ENCODE results near the gene XYLT2. TPM values are rescaled to one million over a fixed set of nuclear protein-coding genes. Genes with fewer than 3 reads are reported as not detected.

XYLT2 gene
- total RNA-seq, 1 donor from 2014 or later = 51.3 TPM

- no peak overlapping the region for H3K27ac ChIP-seq
- no peak for DNase-seq (ENCODE audit: low spot score in 2 of 2)
- no peaks in the 10 kb centered on the region for H3K27me3 ChIP-seq
- peaks cover 40 to 46% of the 10 kb centered on the region in 2 donors for H3K36me3 ChIP-seq
- intact Hi-C loops (cut with DNase I) = no loop called here
- peaks cover 0 to 4% of the 10 kb centered on the region in 2 donors for H3K4me1 ChIP-seq
- no peak overlapping the region for H3K4me3 ChIP-seq
- no peak for TF ChIP-seq CTCF (IDR thresholded peaks at IDR 0.05)
- no peaks in the 10 kb centered on the region for H3K9me3 ChIP-seq
Measured at GRCh38 chr17:50359998-50360461, 14.1 kb downstream of the XYLT2 start.

- Histone ChIP-seq H3K4me1 (peaks cover 0 to 4% of the 10 kb centered on the region in 2 donors), H3K4me3 (no peak overlapping the region), H3K27me3 (no peaks in the 10 kb centered on the region), H3K36me3 (peaks cover 40% of the 10 kb centered on the region in 2 donors), H3K9me3 (no peaks in the 10 kb centered on the region), H3K27ac (no peak overlapping the region)
- no peak for TF ChIP-seq CTCF (IDR thresholded peaks at IDR 0.05)
- intact Hi-C loops (cut with DNase I) = no loop called here
- DNase-seq (ENCODE audit: low spot score in 2 of 2) = no peak
Measured at GRCh38 chr17:50360486-50361115, 14.7 kb downstream of the XYLT2 start.

GRCh38 chr17:50361561-50362480 lies 15.9 kb downstream of the XYLT2 start:
- Histone ChIP-seq H3K36me3 (peaks cover 36 to 40% of the 10 kb centered on the region in 2 donors), H3K4me3 (no peak overlapping the region), H3K27me3 (no peaks in the 10 kb centered on the region), H3K9me3 (no peaks in the 10 kb centered on the region), H3K27ac (no peak overlapping the region), H3K4me1 (peaks cover 0 to 4% of the 10 kb centered on the region in 2 donors)
- peak in 2 of 3 experiments; percentile 69 to 72 for TF ChIP-seq CTCF (IDR thresholded peaks at IDR 0.05)
- intact Hi-C loops (cut with DNase I) = no loop called here
- no peak for DNase-seq (ENCODE audit: low spot score in 2 of 2)

- DNase-seq (ENCODE audit: low spot score in 2 of 2) = no peak
- Histone ChIP-seq H3K4me3 (no peak overlapping the region), H3K36me3 (peaks cover 40 to 43% of the 10 kb centered on the region in 2 donors), H3K27me3 (no peaks in the 10 kb centered on the region), H3K27ac (no peak overlapping the region), H3K9me3 (no peaks in the 10 kb centered on the region), H3K4me1 (peaks cover 0 to 4% of the 10 kb centered on the region in 2 donors)
- no peak for TF ChIP-seq CTCF (IDR thresholded peaks at IDR 0.05)
- intact Hi-C loops (cut with DNase I) = no loop called here
Measured at GRCh38 chr17:50362661-50363060, 16.7 kb downstream of the XYLT2 start.

- Histone ChIP-seq H3K27me3 (no peaks in the 10 kb centered on the region), H3K27ac (no peak overlapping the region), H3K4me1 (peaks cover 0 to 4% of the 10 kb centered on the region in 2 donors), H3K9me3 (no peaks in the 10 kb centered on the region), H3K36me3 (peaks cover 43 to 46% of the 10 kb centered on the region in 2 donors), H3K4me3 (no peak overlapping the region)
- intact Hi-C loops (cut with DNase I) = no loop called here
- TF ChIP-seq CTCF (IDR thresholded peaks at IDR 0.05) = no peak
- no peak for DNase-seq (ENCODE audit: low spot score in 2 of 2)
Measured at GRCh38 chr17:50363217-50364060, 17.5 kb downstream of the XYLT2 start.

Data from ascending aorta (tissue), 2 donors.